Measurements from ENCODE around the gene HRH2.
"Not testable (repeated sequence)": the region's sequence is repeated elsewhere in the genome, so short reads cannot be mapped to it uniquely, and the experiment has no call there.

The HRH2 gene

DNA sequence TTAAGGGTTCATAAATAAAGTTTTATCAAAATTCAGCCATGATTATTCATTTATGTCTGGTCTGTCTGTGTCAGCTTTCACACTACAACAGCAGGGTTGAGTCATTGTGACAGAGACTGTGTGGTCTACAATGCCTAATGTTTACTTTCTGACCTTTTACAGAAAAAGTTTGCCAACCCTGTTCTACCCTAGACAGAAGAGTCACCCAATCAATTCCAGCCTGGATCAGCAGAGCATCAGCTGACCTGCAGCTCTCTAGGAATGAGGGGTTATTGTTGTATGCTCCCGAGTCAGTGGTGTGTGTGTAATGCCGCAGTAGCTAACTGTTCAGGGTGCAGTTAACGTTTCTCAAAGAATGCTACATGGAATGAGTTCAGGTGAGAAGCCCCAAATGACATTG, 87.3 kb downstream of the HRH2 start:
- DNase-seq = no peak

GRCh38 chr5:175746851-175747250, 89.0 kb downstream of the HRH2 start:
- DNase-seq = peak in 1 of 2 experiments; percentile 28

DNA sequence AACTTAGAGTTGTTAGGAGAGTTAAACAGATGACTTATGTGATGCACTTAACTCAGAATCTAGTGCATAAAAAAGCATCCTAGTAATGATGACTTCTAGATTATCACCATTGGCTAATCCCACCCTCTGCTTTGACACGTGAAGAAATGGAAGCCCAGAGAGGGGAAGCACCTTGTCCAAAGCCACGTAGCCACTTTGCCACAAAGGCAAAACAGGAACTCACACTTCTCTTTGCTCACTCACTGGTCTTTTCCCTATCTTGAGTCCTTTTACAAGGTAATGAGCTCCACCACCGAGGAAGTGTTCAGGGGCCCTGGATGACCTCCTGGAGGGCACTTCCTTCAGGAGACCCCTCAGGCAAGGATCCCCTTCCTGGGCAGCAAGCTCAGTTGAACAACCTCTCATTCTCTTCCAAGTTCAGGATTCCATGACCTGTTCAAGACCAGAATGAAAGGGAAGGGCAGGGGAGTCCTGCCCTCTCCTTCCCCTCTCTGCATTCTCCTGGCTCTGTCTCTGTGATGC, 89.7 kb downstream of the HRH2 start:
- no peak for DNase-seq

DNA sequence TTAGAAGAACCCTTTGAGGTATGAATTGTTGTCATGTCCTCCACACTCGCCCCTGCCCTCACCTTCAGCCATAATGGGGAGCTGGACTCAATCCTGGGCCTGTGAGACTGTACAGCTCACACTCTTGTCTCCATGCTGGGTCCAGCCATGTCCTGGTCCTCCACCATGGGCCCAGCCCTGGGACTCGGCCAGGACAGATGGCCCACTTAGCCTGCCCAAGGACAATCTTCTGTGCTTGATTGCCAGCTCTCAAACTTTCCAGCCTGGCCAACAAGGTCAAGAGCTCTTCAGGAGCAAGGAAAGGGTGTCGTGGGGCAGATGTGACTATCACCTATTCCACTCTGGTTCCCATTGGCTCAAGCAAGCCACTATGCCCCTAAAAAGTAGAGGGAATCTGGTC, 90.8 kb downstream of the HRH2 start:
- DNase-seq = no peak

- DNase-seq = no peak
Measured at GRCh38 chr5:175749591-175749990, 91.7 kb downstream of the HRH2 start.

- no peak for DNase-seq
Measured at GRCh38 chr5:175750511-175750931, 92.7 kb downstream of the HRH2 start.

- DNase-seq = no peak
Measured at GRCh38 chr5:175751369-175751768, 93.5 kb downstream of the HRH2 start.

DNA sequence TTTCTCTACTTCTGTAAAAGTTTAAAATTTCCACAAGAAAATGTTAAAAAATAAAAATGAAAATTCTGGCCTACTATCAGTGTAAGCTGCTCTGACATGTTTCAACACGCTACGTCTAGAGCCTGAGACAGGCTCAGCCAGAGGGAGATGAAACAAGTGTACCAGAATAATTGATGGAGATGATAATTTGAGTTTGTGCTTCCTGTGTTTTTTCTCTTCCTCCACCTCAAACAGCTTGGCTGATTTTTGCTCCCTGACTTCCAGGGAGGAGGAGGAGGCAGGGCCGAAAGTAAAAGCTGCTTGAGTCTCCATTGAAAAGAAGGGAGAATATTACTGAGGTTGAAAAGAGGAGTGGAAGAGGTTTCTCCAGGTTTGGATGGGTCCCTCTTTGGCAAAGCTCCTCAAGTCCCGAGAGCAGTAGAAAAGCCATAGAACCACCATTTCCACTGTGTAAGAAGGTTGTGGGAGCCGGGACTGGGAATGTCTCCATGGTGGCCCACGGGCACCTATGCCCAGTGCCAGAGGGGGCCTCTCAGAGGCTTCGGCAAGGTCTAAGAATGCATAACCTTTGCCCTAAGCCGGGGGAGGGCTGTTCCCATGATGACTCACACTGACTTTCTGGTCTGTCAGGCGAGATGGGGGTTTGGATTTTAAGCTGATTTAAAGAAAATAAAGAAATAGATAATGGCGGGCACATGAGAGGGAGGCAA, 95.1 kb downstream of the HRH2 start:
- no peak for DNase-seq

DNA sequence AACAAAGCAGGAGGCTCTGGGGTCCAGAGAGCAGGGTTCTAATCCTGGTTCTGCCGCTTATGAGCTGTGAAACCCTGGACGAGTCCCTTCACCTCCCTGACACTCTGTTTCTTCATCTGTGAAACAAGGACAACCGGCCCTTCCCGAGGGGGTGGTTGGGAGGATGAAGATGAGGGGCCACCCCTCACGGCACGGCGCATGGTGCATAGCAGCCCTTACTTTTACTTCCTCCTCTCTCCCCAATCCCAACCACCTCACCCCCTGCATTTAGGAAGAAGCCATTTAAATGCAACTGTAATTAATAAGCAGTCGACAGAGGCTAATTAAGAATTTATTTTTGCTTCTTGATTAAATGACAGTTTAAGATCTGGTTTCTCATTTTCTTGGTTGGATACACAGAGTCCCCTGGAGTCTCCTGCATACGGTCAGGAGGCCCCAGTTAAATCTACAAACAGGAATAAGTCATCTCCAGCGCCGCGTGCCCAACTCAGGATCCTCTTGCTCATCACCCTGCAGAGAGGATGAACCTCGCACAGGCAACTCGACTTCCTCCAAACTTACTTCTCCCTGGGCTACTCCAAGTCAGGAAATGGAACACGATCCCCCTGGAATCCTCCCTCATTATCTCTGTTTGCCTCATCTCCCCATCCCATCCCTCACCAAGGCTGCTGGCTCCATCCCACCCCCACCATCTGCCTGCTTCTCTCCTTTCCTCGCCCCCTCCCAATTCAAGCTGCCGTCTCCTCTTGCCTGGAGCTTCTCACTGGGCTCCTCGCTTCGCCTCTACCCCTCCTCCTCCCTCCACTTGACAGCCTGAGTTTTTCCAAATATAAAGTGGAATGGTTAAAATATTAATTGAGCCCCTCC, 95.9 kb downstream of the HRH2 start:
- DNase-seq = no peak

- not testable (repeated sequence) for DNase-seq
Measured at GRCh38 chr5:175759991-175760390, 102.1 kb downstream of the HRH2 start.
